ENCODE results near the gene ATG9B. TPM values are rescaled to one million over a fixed set of nuclear protein-coding genes. Genes with fewer than 3 reads are reported as not detected.
"Not testable (repeated sequence)": the region's sequence is repeated elsewhere in the genome, so short reads cannot be mapped to it uniquely, and the experiment has no call there.

ATG9B gene
- total RNA-seq, 1 donor from 2014 or later: not detected

DNA sequence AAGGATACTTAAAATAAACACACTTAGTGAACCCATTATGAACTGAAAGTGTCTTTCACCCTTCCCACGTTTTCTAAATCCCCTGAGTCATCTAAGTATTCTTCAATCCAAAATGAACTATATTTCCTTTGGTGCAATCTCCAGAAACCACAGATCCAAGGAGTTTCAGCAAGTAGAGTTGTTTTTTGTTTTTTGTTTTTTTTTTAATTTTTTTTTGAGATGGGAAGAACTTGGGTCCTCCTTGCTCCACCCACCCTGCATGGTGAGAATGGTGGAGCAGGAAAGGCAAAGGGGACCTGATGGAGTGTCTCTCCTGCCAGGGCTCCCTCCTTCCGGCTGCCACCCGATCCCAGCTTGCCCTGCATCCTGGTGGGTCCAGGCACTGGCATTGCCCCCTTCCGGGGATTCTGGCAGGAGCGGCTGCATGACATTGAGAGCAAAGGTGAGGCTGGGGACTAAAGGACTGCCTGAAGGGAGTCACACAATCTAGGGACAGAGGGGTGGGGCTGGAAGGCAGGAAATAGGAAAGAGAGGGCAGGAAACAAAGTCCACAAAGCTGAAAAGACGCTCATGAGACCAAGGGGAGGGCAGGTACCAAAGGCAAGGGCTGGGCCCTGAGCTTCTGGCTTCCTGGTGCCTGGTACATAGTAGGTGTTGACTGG, 12.1 kb downstream of the ATG9B start:
- H3K27ac ChIP-seq (ENCODE audit: low read depth, low read length): no peak overlapping the region
- no peak overlapping the region for H3K4me3 ChIP-seq (ENCODE audit: low read length in 3 of 3)
- H3K9me3 ChIP-seq (ENCODE audit: control insufficient read depth in 3 of 3, low read length in 3 of 3): no peaks in the 10 kb centered on the region
- H3K9ac ChIP-seq (ENCODE audit: low read depth in 1 of 3, low read length in 3 of 3): no peak overlapping the region
- no peaks in the 10 kb centered on the region for H3K36me3 ChIP-seq (ENCODE audit: control insufficient read depth in 3 of 3, insufficient read depth in 3 of 3, low read length in 3 of 3)
- H3K27me3 ChIP-seq (ENCODE audit: control insufficient read depth in 3 of 3, insufficient read depth in 3 of 3, low read length in 3 of 3): peaks cover 45 to 60% (median 57%) of the 10 kb centered on the region in 3 donors
- H3K4me1 ChIP-seq (ENCODE audit: control insufficient read depth in 3 of 3, insufficient read depth in 3 of 3, low read length in 3 of 3): peaks cover 6 to 29% (median 21%) of the 10 kb centered on the region in 3 donors

DNA sequence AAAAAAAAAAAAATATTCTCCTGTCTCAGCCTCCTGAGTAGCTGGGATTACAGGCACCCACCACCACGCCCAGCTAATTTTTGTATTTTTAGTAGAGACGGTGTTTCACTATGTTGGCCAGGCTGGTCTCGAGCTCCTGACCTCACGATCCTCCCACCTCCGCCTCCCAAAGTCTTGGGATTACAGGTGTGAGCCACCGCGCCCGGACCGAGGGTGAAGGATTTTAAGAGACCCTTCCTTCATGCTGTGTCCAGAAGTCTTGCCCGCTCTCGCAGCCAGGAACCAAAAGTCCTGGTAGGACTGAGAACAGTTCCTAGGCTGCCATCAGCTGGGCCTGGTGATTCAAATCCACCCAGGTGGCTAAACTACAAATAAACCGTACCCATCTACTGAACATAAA, 12.7 kb downstream of the ATG9B start:
- H3K27ac ChIP-seq (ENCODE audit: low read depth, low read length); H3K36me3 ChIP-seq (ENCODE audit: control insufficient read depth in 3 of 3, insufficient read depth in 3 of 3, low read length in 3 of 3); H3K9ac ChIP-seq (ENCODE audit: low read depth in 1 of 3, low read length in 3 of 3); H3K4me3 ChIP-seq (ENCODE audit: low read length in 3 of 3); H3K9me3 ChIP-seq (ENCODE audit: control insufficient read depth in 3 of 3, low read length in 3 of 3): not testable (repeated sequence)
- peaks cover 6 to 31% (median 21%) of the 10 kb centered on the region in 3 donors for H3K4me1 ChIP-seq (ENCODE audit: control insufficient read depth in 3 of 3, insufficient read depth in 3 of 3, low read length in 3 of 3)
- H3K27me3 ChIP-seq (ENCODE audit: control insufficient read depth in 3 of 3, insufficient read depth in 3 of 3, low read length in 3 of 3): peaks cover 40 to 54% (median 54%) of the 10 kb centered on the region in 3 donors

- Histone ChIP-seq H3K27me3 (ENCODE audit: control insufficient read depth in 3 of 3, insufficient read depth in 3 of 3, low read length in 3 of 3) (peaks cover 34 to 52% (median 49%) of the 10 kb centered on the region in 3 donors), H3K4me3 (ENCODE audit: low read length in 3 of 3) (no peak overlapping the region), H3K27ac (ENCODE audit: low read depth, low read length) (no peak overlapping the region), H3K9me3 (ENCODE audit: control insufficient read depth in 3 of 3, low read length in 3 of 3) (no peaks in the 10 kb centered on the region), H3K36me3 (ENCODE audit: control insufficient read depth in 3 of 3, insufficient read depth in 3 of 3, low read length in 3 of 3) (no peaks in the 10 kb centered on the region), H3K4me1 (ENCODE audit: control insufficient read depth in 3 of 3, insufficient read depth in 3 of 3, low read length in 3 of 3) (peaks cover 6 to 33% (median 21%) of the 10 kb centered on the region in 3 donors), H3K9ac (ENCODE audit: low read depth in 1 of 3, low read length in 3 of 3) (no peak overlapping the region)
Observed at GRCh38 chr7:151011097-151011409, 13.2 kb downstream of the ATG9B start.

DNA sequence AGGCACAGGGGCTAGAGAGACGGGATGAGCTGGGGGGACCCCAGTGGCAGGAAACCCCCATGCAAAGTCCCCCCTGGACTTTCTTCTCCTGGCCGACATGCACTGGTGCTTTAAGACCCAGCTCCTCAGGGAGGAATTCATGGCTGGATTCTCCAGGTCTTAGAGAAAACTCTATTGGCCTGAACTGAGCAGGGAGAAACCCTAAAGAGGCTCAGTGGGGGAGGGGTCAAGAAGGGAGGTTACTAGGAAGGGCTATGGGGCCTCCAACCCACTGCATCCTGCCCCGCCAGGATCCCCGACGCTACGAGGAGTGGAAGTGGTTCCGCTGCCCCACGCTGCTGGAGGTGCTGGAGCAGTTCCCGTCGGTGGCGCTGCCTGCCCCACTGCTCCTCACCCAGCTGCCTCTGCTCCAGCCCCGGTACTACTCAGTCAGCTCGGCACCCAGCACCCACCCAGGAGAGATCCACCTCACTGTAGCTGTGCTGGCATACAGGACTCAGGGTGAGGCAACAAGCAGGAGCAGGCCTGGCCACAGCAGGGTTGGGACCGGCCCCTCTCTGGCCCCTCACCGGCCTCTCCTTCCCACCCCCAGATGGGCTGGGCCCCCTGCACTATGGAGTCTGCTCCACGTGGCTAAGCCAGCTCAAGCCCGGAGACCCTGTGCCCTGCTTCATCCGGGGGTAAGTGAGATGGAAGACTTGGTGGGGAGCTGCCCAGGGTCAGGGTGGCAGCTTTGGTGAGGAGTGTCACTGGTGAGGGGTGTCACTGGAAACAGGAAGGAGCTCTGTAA, 13.8 kb downstream of the ATG9B start:
- H3K9me3 ChIP-seq (ENCODE audit: control insufficient read depth in 3 of 3, low read length in 3 of 3): no peaks in the 10 kb centered on the region
- H3K36me3 ChIP-seq (ENCODE audit: control insufficient read depth in 3 of 3, insufficient read depth in 3 of 3, low read length in 3 of 3): no peaks in the 10 kb centered on the region
- H3K27ac ChIP-seq (ENCODE audit: low read depth, low read length): no peak overlapping the region
- H3K4me1 ChIP-seq (ENCODE audit: control insufficient read depth in 3 of 3, insufficient read depth in 3 of 3, low read length in 3 of 3): peaks cover 6 to 33% (median 21%) of the 10 kb centered on the region in 3 donors
- H3K9ac ChIP-seq (ENCODE audit: low read depth in 1 of 3, low read length in 3 of 3): no peak overlapping the region
- peaks cover 31 to 46% (median 43%) of the 10 kb centered on the region in 3 donors for H3K27me3 ChIP-seq (ENCODE audit: control insufficient read depth in 3 of 3, insufficient read depth in 3 of 3, low read length in 3 of 3)
- no peak overlapping the region for H3K4me3 ChIP-seq (ENCODE audit: low read length in 3 of 3)

DNA sequence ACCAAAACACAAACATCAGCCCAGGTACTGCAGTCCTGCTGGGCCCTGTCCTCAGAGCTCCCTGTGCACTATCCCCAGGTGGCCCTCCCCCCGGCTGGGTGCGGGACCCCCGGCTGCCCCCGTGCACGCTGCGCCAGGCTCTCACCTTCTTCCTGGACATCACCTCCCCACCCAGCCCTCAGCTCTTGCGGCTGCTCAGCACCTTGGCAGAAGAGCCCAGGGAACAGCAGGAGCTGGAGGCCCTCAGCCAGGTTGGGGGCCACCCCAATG, 14.3 kb downstream of the ATG9B start:
- Histone ChIP-seq H3K9ac (ENCODE audit: low read depth in 1 of 3, low read length in 3 of 3) (no peak overlapping the region), H3K27ac (ENCODE audit: low read depth, low read length) (no peak overlapping the region), H3K4me1 (ENCODE audit: control insufficient read depth in 3 of 3, insufficient read depth in 3 of 3, low read length in 3 of 3) (peaks cover 6 to 29% (median 17%) of the 10 kb centered on the region in 3 donors), H3K4me3 (ENCODE audit: low read length in 3 of 3) (no peak overlapping the region), H3K9me3 (ENCODE audit: control insufficient read depth in 3 of 3, low read length in 3 of 3) (no peaks in the 10 kb centered on the region), H3K27me3 (ENCODE audit: control insufficient read depth in 3 of 3, insufficient read depth in 3 of 3, low read length in 3 of 3) (peaks cover 31 to 42% (median 38%) of the 10 kb centered on the region in 3 donors), H3K36me3 (ENCODE audit: control insufficient read depth in 3 of 3, insufficient read depth in 3 of 3, low read length in 3 of 3) (no peaks in the 10 kb centered on the region)

DNA sequence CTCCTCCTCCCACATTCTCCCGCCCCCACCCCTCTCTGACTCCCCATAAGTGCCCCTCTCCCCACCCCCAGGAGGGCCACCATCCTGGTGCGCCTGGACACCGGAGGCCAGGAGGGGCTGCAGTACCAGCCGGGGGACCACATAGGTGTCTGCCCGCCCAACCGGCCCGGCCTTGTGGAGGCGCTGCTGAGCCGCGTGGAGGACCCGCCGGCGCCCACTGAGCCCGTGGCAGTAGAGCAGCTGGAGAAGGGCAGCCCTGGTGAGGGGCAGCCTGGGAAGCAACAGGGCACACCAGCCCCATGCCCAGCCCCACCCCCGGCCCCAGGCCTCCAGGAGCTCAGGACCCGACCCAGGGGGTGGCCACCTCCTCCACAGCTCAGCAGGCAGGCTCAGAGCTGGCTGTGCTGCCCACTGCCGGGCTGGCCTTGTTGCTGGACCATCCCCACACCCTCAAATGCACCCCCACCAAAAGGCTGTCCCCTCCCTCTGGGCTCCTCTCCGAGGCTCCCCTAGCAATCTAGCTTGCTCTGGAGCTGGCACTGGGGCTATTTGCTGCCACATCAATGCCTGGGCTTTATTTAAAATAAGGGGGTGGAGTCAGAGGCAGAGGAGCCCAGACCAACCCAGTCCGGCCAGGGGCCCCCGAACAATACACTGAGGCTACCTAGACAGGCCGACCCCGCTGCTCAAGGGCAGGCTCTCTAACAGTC, 14.8 kb downstream of the ATG9B start:
- Histone ChIP-seq H3K4me1 (ENCODE audit: control insufficient read depth in 3 of 3, insufficient read depth in 3 of 3, low read length in 3 of 3) (peaks cover 6 to 27% (median 14%) of the 10 kb centered on the region in 3 donors), H3K9ac (ENCODE audit: low read depth in 1 of 3, low read length in 3 of 3) (no peak overlapping the region), H3K36me3 (ENCODE audit: control insufficient read depth in 3 of 3, insufficient read depth in 3 of 3, low read length in 3 of 3) (no peaks in the 10 kb centered on the region)

GRCh38 chr7:151008511-151009323, 15.6 kb downstream of the ATG9B start:
- Histone ChIP-seq H3K27ac (ENCODE audit: low read depth, low read length) (no peak overlapping the region), H3K9ac (ENCODE audit: low read depth in 1 of 3, low read length in 3 of 3) (no peak overlapping the region)

More for the DNA sequence above, 14.8 kb downstream of the ATG9B start:
- peaks cover 31 to 42% (median 36%) of the 10 kb centered on the region in 3 donors for H3K27me3 ChIP-seq (ENCODE audit: control insufficient read depth in 3 of 3, insufficient read depth in 3 of 3, low read length in 3 of 3)
- H3K9me3 ChIP-seq (ENCODE audit: control insufficient read depth in 3 of 3, low read length in 3 of 3): no peaks in the 10 kb centered on the region
- H3K27ac ChIP-seq (ENCODE audit: low read depth, low read length): no peak overlapping the region
- no peak overlapping the region for H3K4me3 ChIP-seq (ENCODE audit: low read length in 3 of 3)

DNA sequence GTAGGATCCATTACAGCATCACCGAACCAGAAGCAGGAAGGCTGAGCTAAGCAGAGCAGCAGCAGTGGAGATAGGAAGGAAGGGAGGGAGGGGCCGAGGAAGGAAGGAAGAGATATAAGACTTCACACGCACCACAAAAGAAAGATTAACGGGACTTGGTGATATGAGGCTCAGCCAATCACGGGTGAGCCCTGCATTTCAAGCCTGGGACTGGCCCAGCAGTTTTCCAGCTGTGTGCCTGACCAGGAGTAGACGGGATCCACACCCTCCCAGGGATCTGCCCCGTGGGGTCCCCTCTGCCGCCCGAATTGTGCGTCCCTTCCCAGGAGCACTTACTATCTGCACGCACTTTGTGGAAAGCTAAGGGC, 16.2 kb downstream of the ATG9B start:
- H3K36me3 ChIP-seq (ENCODE audit: control insufficient read depth in 3 of 3, insufficient read depth in 3 of 3, low read length in 3 of 3): no peaks in the 10 kb centered on the region
- no peaks in the 10 kb centered on the region for H3K9me3 ChIP-seq (ENCODE audit: control insufficient read depth in 3 of 3, low read length in 3 of 3)
- no peak overlapping the region for H3K4me3 ChIP-seq (ENCODE audit: low read length in 3 of 3)
- no peak overlapping the region for H3K9ac ChIP-seq (ENCODE audit: low read depth in 1 of 3, low read length in 3 of 3)
- H3K27ac ChIP-seq (ENCODE audit: low read depth, low read length): no peak overlapping the region
- H3K4me1 ChIP-seq (ENCODE audit: control insufficient read depth in 3 of 3, insufficient read depth in 3 of 3, low read length in 3 of 3): peaks cover 6 to 20% (median 6%) of the 10 kb centered on the region in 3 donors
- H3K27me3 ChIP-seq (ENCODE audit: control insufficient read depth in 3 of 3, insufficient read depth in 3 of 3, low read length in 3 of 3): peaks cover 22 to 32% (median 29%) of the 10 kb centered on the region in 3 donors

More at GRCh38 chr7:151008511-151009323, 15.6 kb downstream of the ATG9B start:
- Histone ChIP-seq H3K4me1 (ENCODE audit: control insufficient read depth in 3 of 3, insufficient read depth in 3 of 3, low read length in 3 of 3) (peaks cover 6 to 21% (median 10%) of the 10 kb centered on the region in 3 donors), H3K9me3 (ENCODE audit: control insufficient read depth in 3 of 3, low read length in 3 of 3) (no peaks in the 10 kb centered on the region), H3K27me3 (ENCODE audit: control insufficient read depth in 3 of 3, insufficient read depth in 3 of 3, low read length in 3 of 3) (peaks cover 25 to 34% (median 29%) of the 10 kb centered on the region in 3 donors), H3K36me3 (ENCODE audit: control insufficient read depth in 3 of 3, insufficient read depth in 3 of 3, low read length in 3 of 3) (no peaks in the 10 kb centered on the region), H3K4me3 (ENCODE audit: low read length in 3 of 3) (no peak overlapping the region)

- H3K4me3 ChIP-seq (ENCODE audit: low read length in 3 of 3): no peak overlapping the region
- no peaks in the 10 kb centered on the region for H3K9me3 ChIP-seq (ENCODE audit: control insufficient read depth in 3 of 3, low read length in 3 of 3)
- H3K27me3 ChIP-seq (ENCODE audit: control insufficient read depth in 3 of 3, insufficient read depth in 3 of 3, low read length in 3 of 3): peaks cover 15 to 25% (median 24%) of the 10 kb centered on the region in 3 donors
- no peaks in the 10 kb centered on the region for H3K36me3 ChIP-seq (ENCODE audit: control insufficient read depth in 3 of 3, insufficient read depth in 3 of 3, low read length in 3 of 3)
- no peak overlapping the region for H3K9ac ChIP-seq (ENCODE audit: low read depth in 1 of 3, low read length in 3 of 3)
- peaks cover 3 to 16% (median 6%) of the 10 kb centered on the region in 3 donors for H3K4me1 ChIP-seq (ENCODE audit: control insufficient read depth in 3 of 3, insufficient read depth in 3 of 3, low read length in 3 of 3)
- no peak overlapping the region for H3K27ac ChIP-seq (ENCODE audit: low read depth, low read length)
Observed at GRCh38 chr7:151007469-151007898, 16.8 kb downstream of the ATG9B start.
